Natural killer cell (primary cell): ENCODE measurements around the gene TLR4. TPM values are rescaled to one million over a fixed set of nuclear protein-coding genes. Genes with fewer than 3 reads are reported as not detected.

Experiments
- ATAC-seq, 3 donors: fragments of 150-1000 bp in 2 of 3; fragments of 200-7000 bp in 1 of 3; cut with Tn5 transposase; 1 replicate in 1 of 3; 2 replicates in 2 of 3; pipeline ENCODE4 v1.10.0; 2021; ENCODE audit warnings: mild to moderate bottlenecking in 2 of 3, moderate library complexity in 2 of 3
- DNase-seq, 2 donors: peaks; one replicate each; pipeline versions ENCODE4 v3.0.0 to v3.0.0-alpha.2; 2013 to 2021; ENCODE audit warnings: mixed read lengths in 1 of 2
- H3K27ac ChIP-seq: one replicate; pipeline ENCODE4 v1.5.1; 2013; ENCODE audit warnings: mild to moderate bottlenecking, low read length
- H3K27me3 ChIP-seq: one replicate; pipeline ENCODE4 v1.6.1; 2013; ENCODE audit warnings: low read length; ENCODE audit not compliant: control insufficient read depth, insufficient read depth
- H3K36me3 ChIP-seq: one replicate; pipeline ENCODE4 v1.6.1; 2013; ENCODE audit warnings: low read length; ENCODE audit not compliant: control insufficient read depth, insufficient read depth
- H3K4me1 ChIP-seq: one replicate; pipeline ENCODE4 v1.6.1; 2013; ENCODE audit warnings: low read length; ENCODE audit not compliant: control insufficient read depth, insufficient read depth
- H3K4me3 ChIP-seq: one replicate; pipeline ENCODE4 v1.5.1; 2013; ENCODE audit warnings: low read length
- H3K9me3 ChIP-seq: one replicate; pipeline ENCODE4 v1.6.1; 2013; ENCODE audit warnings: low read length; ENCODE audit not compliant: control insufficient read depth, insufficient read depth
- H3K27ac Mint-ChIP-seq, 2 donors: one replicate each; pipeline ENCODE4 v1.8.0; 2022; ENCODE audit warnings: mild to moderate bottlenecking in 2 of 2, mixed read lengths in 2 of 2, moderate library complexity in 1 of 2
- H3K27me3 Mint-ChIP-seq, 2 donors: one replicate each; pipeline ENCODE4 v1.8.0; 2022; ENCODE audit warnings: low read depth in 2 of 2, mixed read lengths in 2 of 2
- H3K36me3 Mint-ChIP-seq: one replicate; pipeline ENCODE4 v1.8.0; 2022; ENCODE audit warnings: mixed read lengths
- H3K4me1 Mint-ChIP-seq, 2 donors: one replicate each; pipeline ENCODE4 v1.8.0; 2022; ENCODE audit warnings: mixed read lengths in 2 of 2
- H3K4me3 Mint-ChIP-seq: one replicate; pipeline ENCODE4 v1.8.0; 2022; ENCODE audit warnings: mild to moderate bottlenecking, moderate library complexity, mixed read lengths
- H3K9me3 Mint-ChIP-seq, 2 donors: one replicate each; pipeline ENCODE4 v1.8.0; 2022; ENCODE audit warnings: mixed read lengths in 2 of 2
- WGBS: methylation state at CpG from one replicate; pipeline ENCODE4 v1.1.7; 2013; ENCODE audit warnings: missing lambda C conversion rate; ENCODE audit not compliant: insufficient coverage; 5-methylcytosine and 5-hydroxymethylcytosine counted together
- intact Hi-C: fragments of 100-400 bp; cut with micrococcal nuclease; formaldehyde crosslinking; loops from one replicate; pipeline ENCODE4 v1.14.2; 2022
- total RNA-seq, 4 donors: library from RNA; stranded (reverse); fragments of 120-200 nt in 1 of 4; gene quantifications; one replicate each; pipeline versions ENCODE4 v1.2.3 to v1.2.4, GENCODE V29; 2013 to 2022
- TF ChIP-seq, protein P1 (sequence below): fragments of 200-600 bp; IDR thresholded peaks from one replicate; pipeline ENCODE4 v1.8.0; 2022; ENCODE audit warnings: antibody characterized with exemption

TLR4 gene
- total RNA-seq, 3 donors from 2014 or later (not counting 1 experiment from before 2014, with no cell fraction given) = 1.4 to 15.4 (median 2.2) TPM

DNA sequence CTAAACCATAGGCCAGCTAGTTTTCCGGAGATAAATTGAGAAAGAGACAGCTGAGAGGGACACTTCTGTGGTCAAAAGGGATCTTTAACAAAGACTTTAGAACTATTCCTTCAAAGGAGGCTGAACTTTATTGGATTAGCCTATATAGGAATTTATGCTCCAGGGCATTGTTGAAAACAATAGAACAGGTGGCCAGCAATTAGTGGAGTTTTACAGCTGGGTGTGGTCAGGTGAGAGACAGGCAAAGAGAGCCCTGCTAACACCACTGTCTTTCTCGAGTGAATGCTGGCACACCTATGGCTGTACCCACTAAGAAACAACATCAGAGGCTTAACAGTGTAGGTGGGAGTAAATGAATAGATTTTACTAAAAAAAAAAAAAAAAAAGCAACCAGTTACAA is 16.7 kb upstream of the TLR4 start:
- Mint-ChIP-seq H3K4me1 (no peaks in the 10 kb centered on the region), H3K27ac (no peak overlapping the region), H3K36me3 (no peaks in the 10 kb centered on the region), H3K9me3 (peaks cover 3 to 6% of the 10 kb centered on the region in 2 donors), H3K4me3 (no peak overlapping the region), H3K27me3 (peaks cover 0 to 13% of the 10 kb centered on the region in 2 donors)
- Histone ChIP-seq H3K9me3 (no peaks in the 10 kb centered on the region), H3K27ac (no peak overlapping the region), H3K4me1 (no peaks in the 10 kb centered on the region), H3K27me3 (no peaks in the 10 kb centered on the region), H3K4me3 (no peak overlapping the region), H3K36me3 (no peaks in the 10 kb centered on the region)
- DNase-seq (no peak), ATAC-seq (no peak)
- WGBS = 100% methylated on average over 1 of the region's 2 CpGs
- intact Hi-C loops = no loop called here
- TF ChIP-seq, protein P1, sequence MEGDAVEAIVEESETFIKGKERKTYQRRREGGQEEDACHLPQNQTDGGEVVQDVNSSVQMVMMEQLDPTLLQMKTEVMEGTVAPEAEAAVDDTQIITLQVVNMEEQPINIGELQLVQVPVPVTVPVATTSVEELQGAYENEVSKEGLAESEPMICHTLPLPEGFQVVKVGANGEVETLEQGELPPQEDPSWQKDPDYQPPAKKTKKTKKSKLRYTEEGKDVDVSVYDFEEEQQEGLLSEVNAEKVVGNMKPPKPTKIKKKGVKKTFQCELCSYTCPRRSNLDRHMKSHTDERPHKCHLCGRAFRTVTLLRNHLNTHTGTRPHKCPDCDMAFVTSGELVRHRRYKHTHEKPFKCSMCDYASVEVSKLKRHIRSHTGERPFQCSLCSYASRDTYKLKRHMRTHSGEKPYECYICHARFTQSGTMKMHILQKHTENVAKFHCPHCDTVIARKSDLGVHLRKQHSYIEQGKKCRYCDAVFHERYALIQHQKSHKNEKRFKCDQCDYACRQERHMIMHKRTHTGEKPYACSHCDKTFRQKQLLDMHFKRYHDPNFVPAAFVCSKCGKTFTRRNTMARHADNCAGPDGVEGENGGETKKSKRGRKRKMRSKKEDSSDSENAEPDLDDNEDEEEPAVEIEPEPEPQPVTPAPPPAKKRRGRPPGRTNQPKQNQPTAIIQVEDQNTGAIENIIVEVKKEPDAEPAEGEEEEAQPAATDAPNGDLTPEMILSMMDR = no peak

DNA sequence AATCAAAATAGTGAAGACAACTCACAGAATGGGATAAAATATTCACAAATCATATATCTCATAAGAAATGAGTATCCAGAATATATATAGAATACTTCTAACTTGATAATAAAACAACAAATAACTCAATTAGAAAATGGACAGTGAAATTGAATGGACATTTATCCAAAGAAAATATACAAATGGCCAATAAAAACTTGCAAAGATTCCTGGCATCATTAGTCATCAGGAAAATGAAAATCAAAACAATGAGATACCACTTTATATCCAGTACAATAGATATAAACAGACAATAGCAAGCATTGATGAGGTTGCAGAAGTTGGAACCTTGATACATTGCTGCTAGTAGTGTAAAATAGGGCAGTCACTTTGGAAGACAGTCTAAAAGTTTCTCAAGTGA is 12.8 kb upstream of the TLR4 start:
- Mint-ChIP-seq H3K36me3 (no peaks in the 10 kb centered on the region), H3K27me3 (peaks cover 3 to 5% of the 10 kb centered on the region in 2 donors), H3K4me3 (no peak overlapping the region), H3K9me3 (peaks cover 3 to 4% of the 10 kb centered on the region in 2 donors), H3K27ac (no peak overlapping the region), H3K4me1 (no peaks in the 10 kb centered on the region)
- Histone ChIP-seq H3K4me3 (no peak overlapping the region), H3K36me3 (no peaks in the 10 kb centered on the region), H3K27ac (no peak overlapping the region), H3K4me1 (no peaks in the 10 kb centered on the region), H3K27me3 (no peaks in the 10 kb centered on the region), H3K9me3 (no peaks in the 10 kb centered on the region)
- DNase-seq = no peak
- intact Hi-C loops = no loop called here
- ATAC-seq = no peak
- TF ChIP-seq, protein P1 = no peak

DNA sequence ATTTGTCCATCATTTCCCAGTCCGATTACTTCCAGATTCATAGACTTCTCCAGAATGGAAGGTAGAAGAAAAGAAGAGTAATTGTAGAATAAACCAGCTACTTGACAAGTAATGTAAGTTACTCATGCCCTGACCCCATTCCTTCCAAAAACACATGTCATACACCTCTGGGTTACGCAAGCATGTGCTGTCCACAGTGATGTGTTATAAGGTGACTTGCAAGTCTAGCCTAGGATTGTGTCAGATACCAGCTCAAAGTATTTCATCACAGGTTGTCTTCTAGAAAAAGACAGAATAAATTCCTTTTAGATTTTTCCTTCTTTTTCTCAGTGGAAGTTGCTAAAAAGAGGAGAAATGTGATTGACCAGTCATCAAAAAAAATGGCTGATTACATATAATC is 8.0 kb upstream of the TLR4 start:
- Mint-ChIP-seq H3K9me3 (peaks cover 0 to 2% of the 10 kb centered on the region in 2 donors), H3K36me3 (no peaks in the 10 kb centered on the region), H3K27me3 (peaks cover 0 to 3% of the 10 kb centered on the region in 2 donors), H3K4me1 (no peaks in the 10 kb centered on the region), H3K27ac (no peak overlapping the region), H3K4me3 (no peak overlapping the region)
- ATAC-seq (peak in 1 of 3 donors; percentile 85), DNase-seq (peak in 1 of 2 donors; percentile 2)
- TF ChIP-seq, protein P1 = no peak
- 100% methylated on average over 1 of the region's 2 CpGs for WGBS
- no peak overlapping the region for H3K27ac ChIP-seq
- no peaks in the 10 kb centered on the region for H3K27me3 ChIP-seq
- no peaks in the 10 kb centered on the region for H3K9me3 ChIP-seq
- no peak overlapping the region for H3K4me3 ChIP-seq
- intact Hi-C loops = no loop called here
- no peaks in the 10 kb centered on the region for H3K4me1 ChIP-seq
- no peaks in the 10 kb centered on the region for H3K36me3 ChIP-seq

DNA sequence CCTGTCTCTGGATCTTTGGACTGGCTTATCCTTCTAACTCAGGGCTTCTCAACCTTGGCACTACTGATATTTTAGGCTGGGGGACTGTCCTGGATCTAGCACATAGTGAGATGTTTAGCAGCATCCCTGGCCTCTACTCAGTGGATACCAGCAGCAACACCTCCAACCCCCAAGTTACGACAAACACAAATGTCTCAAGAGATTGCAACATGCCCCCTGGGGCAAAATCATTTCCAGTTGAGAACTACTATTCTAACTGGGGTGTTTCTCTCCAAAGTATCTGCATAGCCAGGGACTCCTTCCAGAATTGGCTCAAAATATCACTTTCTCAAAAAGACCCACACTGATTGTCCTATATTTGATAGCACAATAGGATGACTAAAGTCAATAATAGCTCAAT is 7.2 kb upstream of the TLR4 start:
- TF ChIP-seq, protein P1 = no peak
- H3K4me1 Mint-ChIP-seq = no peaks in the 10 kb centered on the region
- Histone ChIP-seq H3K27me3 (no peaks in the 10 kb centered on the region), H3K4me3 (no peak overlapping the region), H3K36me3 (no peaks in the 10 kb centered on the region), H3K9me3 (no peaks in the 10 kb centered on the region), H3K4me1 (no peaks in the 10 kb centered on the region), H3K27ac (no peak overlapping the region)
- H3K36me3 Mint-ChIP-seq = no peaks in the 10 kb centered on the region
- H3K27me3 Mint-ChIP-seq = peaks cover 0 to 3% of the 10 kb centered on the region in 2 donors
- DNase-seq (no peak), ATAC-seq (no peak)
- intact Hi-C loops = no loop called here
- peaks cover 0 to 2% of the 10 kb centered on the region in 2 donors for H3K9me3 Mint-ChIP-seq
- WGBS = 89% methylated on average over 1 of the region's 1 CpG
- H3K4me3 Mint-ChIP-seq = no peak overlapping the region
- H3K27ac Mint-ChIP-seq = no peak overlapping the region
